Caco-2 (cell line): Measurements from ENCODE around the gene RPP25L. TPM values are rescaled to one million over a fixed set of nuclear protein-coding genes. Genes with fewer than 3 reads are reported as not detected.

Experiments used
- BruUV-seq: library from RNA; stranded (reverse); fragments of 400-500 nt; replicated peaks from 2 replicates; lab custom pipeline; 2021; lab: Mats Ljungman, UMichigan
- CTCF ChIA-PET: fragments of 300-600 bp; sonication (Branson Sonifier 250); formaldehyde crosslinking; loops from one replicate; lab custom pipeline; 2022; ENCODE audit warnings: antibody characterized with exemption; lab: Charles Lee
- POLR2A ChIA-PET: fragments of 300-600 bp; sonication (Branson Sonifier 250); formaldehyde crosslinking; loops from one replicate; lab custom pipeline; 2022; ENCODE audit warnings: antibody characterized with exemption; lab: Charles Lee
- DNase-seq, 2 experiments: peaks; one replicate each; pipeline versions ENCODE4 v3.0.0 to v3.0.0-alpha.2; 2020 to 2022
- H3K27me3 ChIP-seq: replicated peaks from 2 replicates; pipeline ENCODE4 v1.6.0; 2011; ENCODE audit warnings: low read length; ENCODE audit not compliant: control insufficient read depth, insufficient read depth
- H3K36me3 ChIP-seq: 2 replicates; pipeline ENCODE4 v1.5.1; 2011; ENCODE audit warnings: low read length; ENCODE audit not compliant: control insufficient read depth, insufficient read depth
- H3K4me1 ChIP-seq: fragments of 250-450 bp; sonication (Bioruptor Pico); 2 replicates; pipeline ENCODE4 v1.5.1; 2020; ENCODE audit warnings: mild to moderate bottlenecking
- H3K4me3 ChIP-seq: 2 replicates; pipeline ENCODE4 v1.5.1; 2011; ENCODE audit warnings: low read depth, mild to moderate bottlenecking, control low read depth, low read length
- H3K9me3 ChIP-seq: fragments of 250-450 bp; sonication (Bioruptor Pico); 2 replicates; pipeline ENCODE4 v1.5.1; 2020; ENCODE audit warnings: mild to moderate bottlenecking, moderate library complexity
- H3K27ac Mint-ChIP-seq: one replicate; pipeline ENCODE4 v1.8.0; 2022; ENCODE audit warnings: mixed read lengths; ENCODE audit not compliant: unreplicated experiment
- H3K27me3 Mint-ChIP-seq: one replicate; pipeline ENCODE4 v1.8.0; 2022; ENCODE audit warnings: mixed read lengths; ENCODE audit not compliant: insufficient read depth, unreplicated experiment
- H3K36me3 Mint-ChIP-seq: one replicate; pipeline ENCODE4 v1.8.0; 2022; ENCODE audit warnings: mild to moderate bottlenecking, mixed read lengths; ENCODE audit not compliant: insufficient read depth, unreplicated experiment
- H3K4me1 Mint-ChIP-seq: one replicate; pipeline ENCODE4 v1.8.0; 2022; ENCODE audit warnings: low read depth, mixed read lengths; ENCODE audit not compliant: unreplicated experiment
- H3K4me3 Mint-ChIP-seq: one replicate; pipeline ENCODE4 v1.8.0; 2022; ENCODE audit warnings: mild to moderate bottlenecking, moderate library complexity, mixed read lengths; ENCODE audit not compliant: unreplicated experiment
- H3K9me3 Mint-ChIP-seq: one replicate; pipeline ENCODE4 v1.8.0; 2022; ENCODE audit warnings: mixed read lengths; ENCODE audit not compliant: unreplicated experiment
- intact Hi-C: fragments of 100-400 bp; cut with micrococcal nuclease; formaldehyde crosslinking; loops from one replicate; pipeline ENCODE4 v1.10.0; 2022; ENCODE audit not compliant: unreplicated experiment
- total RNA-seq: library from RNA; stranded (reverse); gene quantifications from 2 replicates; pipeline ENCODE4 v1.2.3, GENCODE V29; 2022
- TF ChIP-seq, protein P1 (sequence below), 2 experiments: fragments of 200-600 bp in 1 of 2; IDR thresholded peaks; 1 replicate in 1 of 2; 2 replicates in 1 of 2; pipeline versions ENCODE4 v1.5.1 to v1.8.0; 2011 to 2022; ENCODE audit warnings: antibody characterized with exemption in 1 of 2, control low read depth in 1 of 2, inconsistent platforms in 1 of 2, low read depth in 1 of 2, low read length in 1 of 2, mild to moderate bottlenecking in 1 of 2, moderate library complexity in 1 of 2; ENCODE audit not compliant: insufficient read depth in 1 of 2, severe bottlenecking in 1 of 2, unreplicated experiment in 1 of 2

RPP25L gene
- total RNA-seq, 1 experiment from 2014 or later: 27.4 TPM

DNA sequence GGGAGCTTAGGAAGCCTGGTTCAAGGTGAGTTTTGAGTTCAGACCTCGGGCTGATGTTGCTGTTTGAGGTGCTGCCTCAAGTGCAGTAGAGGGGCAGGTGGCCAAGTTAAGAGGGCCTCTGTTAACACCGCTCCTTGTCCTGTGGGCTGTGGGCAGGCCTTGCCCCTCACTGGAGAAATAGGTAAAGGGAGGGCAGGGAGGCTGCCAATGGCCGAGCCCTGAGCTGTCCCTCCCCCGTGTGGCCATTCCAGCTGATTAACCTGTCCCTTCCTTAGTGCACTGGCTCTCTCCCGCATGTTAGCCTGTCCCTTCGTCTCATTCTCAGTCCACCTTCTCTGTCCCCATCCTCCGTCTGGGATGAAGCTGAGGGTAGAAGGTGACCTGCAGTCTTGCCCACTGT is 43.8 kb downstream of the RPP25L start:
- Mint-ChIP-seq H3K36me3 (no peaks in the 10 kb centered on the region), H3K9me3 (peaks cover under 1% of the 10 kb centered on the region), H3K4me3 (no peak overlapping the region), H3K27ac (no peak overlapping the region), H3K4me1 (no peaks in the 10 kb centered on the region), H3K27me3 (peaks cover 6% of the 10 kb centered on the region)
- Histone ChIP-seq H3K4me3 (no peak overlapping the region), H3K36me3 (no peaks in the 10 kb centered on the region), H3K9me3 (no peaks in the 10 kb centered on the region), H3K4me1 (no peaks in the 10 kb centered on the region), H3K27me3 (no peaks in the 10 kb centered on the region; the same call in 1 of the 2 replicates)
- BruUV-seq: no TSS peak
- ChIA-PET POLR2A (no interaction called here), CTCF (no interaction called here)
- no peak for DNase-seq
- TF ChIP-seq, protein P1, sequence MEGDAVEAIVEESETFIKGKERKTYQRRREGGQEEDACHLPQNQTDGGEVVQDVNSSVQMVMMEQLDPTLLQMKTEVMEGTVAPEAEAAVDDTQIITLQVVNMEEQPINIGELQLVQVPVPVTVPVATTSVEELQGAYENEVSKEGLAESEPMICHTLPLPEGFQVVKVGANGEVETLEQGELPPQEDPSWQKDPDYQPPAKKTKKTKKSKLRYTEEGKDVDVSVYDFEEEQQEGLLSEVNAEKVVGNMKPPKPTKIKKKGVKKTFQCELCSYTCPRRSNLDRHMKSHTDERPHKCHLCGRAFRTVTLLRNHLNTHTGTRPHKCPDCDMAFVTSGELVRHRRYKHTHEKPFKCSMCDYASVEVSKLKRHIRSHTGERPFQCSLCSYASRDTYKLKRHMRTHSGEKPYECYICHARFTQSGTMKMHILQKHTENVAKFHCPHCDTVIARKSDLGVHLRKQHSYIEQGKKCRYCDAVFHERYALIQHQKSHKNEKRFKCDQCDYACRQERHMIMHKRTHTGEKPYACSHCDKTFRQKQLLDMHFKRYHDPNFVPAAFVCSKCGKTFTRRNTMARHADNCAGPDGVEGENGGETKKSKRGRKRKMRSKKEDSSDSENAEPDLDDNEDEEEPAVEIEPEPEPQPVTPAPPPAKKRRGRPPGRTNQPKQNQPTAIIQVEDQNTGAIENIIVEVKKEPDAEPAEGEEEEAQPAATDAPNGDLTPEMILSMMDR (IDR thresholded peaks at IDR 0.05; ENCODE audit: insufficient read depth in 1 of 2, low read depth in 1 of 2, low read length in 1 of 2, severe bottlenecking in 1 of 2, unreplicated experiment in 1 of 2): no peak
- intact Hi-C loops: no loop called here

DNA sequence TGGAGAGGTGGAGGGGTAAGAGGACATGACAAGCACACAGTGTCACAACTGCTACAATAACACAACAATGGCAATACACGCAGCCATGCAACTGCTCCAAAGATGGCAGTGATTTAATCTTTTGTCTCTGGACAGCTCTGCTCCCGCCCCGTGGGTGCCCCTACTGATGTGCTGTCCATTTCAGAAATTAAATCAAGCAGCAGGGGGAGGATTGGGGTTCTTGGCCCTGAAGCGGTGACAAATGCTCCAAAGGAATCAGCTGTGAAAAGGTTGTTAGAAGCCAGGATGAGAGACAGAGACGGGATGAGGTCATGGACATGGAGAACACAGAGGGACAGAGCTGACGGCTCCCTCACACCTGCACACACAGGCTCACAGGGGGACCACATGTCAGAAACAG is 44.9 kb downstream of the RPP25L start:
- no peak for DNase-seq
- no peaks in the 10 kb centered on the region for H3K4me1 ChIP-seq
- no peak overlapping the region for H3K4me3 Mint-ChIP-seq
- H3K36me3 Mint-ChIP-seq: no peaks in the 10 kb centered on the region
- BruUV-seq: no TSS peak
- no peak overlapping the region for H3K27ac Mint-ChIP-seq
- CTCF ChIA-PET: no interaction called here
- TF ChIP-seq, protein P1 (IDR thresholded peaks at IDR 0.05; ENCODE audit: insufficient read depth in 1 of 2, low read depth in 1 of 2, low read length in 1 of 2, severe bottlenecking in 1 of 2, unreplicated experiment in 1 of 2): no peak
- POLR2A ChIA-PET: no interaction called here
- no peak overlapping the region for H3K4me3 ChIP-seq
- H3K36me3 ChIP-seq: no peaks in the 10 kb centered on the region
- H3K27me3 Mint-ChIP-seq: peaks cover 10% of the 10 kb centered on the region
- H3K27me3 ChIP-seq: no peaks in the 10 kb centered on the region; the same call in 1 of the 2 replicates
- peaks cover 8% of the 10 kb centered on the region for H3K9me3 Mint-ChIP-seq
- no peaks in the 10 kb centered on the region for H3K4me1 Mint-ChIP-seq
- intact Hi-C loops: no loop called here
- H3K9me3 ChIP-seq: no peaks in the 10 kb centered on the region

DNA sequence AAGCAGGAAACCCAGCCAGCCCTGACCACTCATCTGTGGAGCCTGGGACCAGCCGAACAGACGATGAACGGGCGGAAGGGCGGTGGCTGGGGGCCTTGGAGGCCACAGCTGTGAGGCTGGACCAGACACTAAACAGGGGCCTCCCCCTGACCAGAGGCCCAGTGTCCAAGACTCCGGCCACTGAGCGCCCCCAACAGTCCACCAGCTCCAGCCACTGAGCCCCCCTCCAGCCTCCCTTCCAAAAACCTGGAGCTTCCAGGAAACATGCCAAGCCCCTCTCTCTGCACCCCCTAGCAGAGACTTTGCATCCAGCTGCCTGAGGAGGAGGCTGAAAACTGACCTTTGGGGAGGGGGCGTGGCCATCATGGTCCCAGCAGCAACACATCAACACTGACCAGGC is 45.6 kb downstream of the RPP25L start:
- H3K36me3 ChIP-seq: no peaks in the 10 kb centered on the region
- CTCF ChIA-PET: no interaction called here
- Mint-ChIP-seq H3K4me1 (no peaks in the 10 kb centered on the region), H3K4me3 (no peak overlapping the region), H3K27me3 (peaks cover 6% of the 10 kb centered on the region), H3K36me3 (no peaks in the 10 kb centered on the region), H3K9me3 (peaks cover 8% of the 10 kb centered on the region), H3K27ac (no peak overlapping the region)
- no peak for DNase-seq
- H3K4me1 ChIP-seq: no peaks in the 10 kb centered on the region
- no peak overlapping the region for H3K4me3 ChIP-seq
- no TSS peak for BruUV-seq
- TF ChIP-seq, protein P1 (IDR thresholded peaks at IDR 0.05; ENCODE audit: insufficient read depth in 1 of 2, low read depth in 1 of 2, low read length in 1 of 2, severe bottlenecking in 1 of 2, unreplicated experiment in 1 of 2): no peak
- H3K9me3 ChIP-seq: no peaks in the 10 kb centered on the region
- intact Hi-C loops: no loop called here
- POLR2A ChIA-PET: no interaction called here
- H3K27me3 ChIP-seq: no peaks in the 10 kb centered on the region; the same call in 1 of the 2 replicates
